Natural killer cell (primary cell): ENCODE results near the gene RASGRF2. TPM values are rescaled to one million over a fixed set of nuclear protein-coding genes. Genes with fewer than 3 reads are reported as not detected.

Experiments
- ATAC-seq, 3 donors: fragments of 150-1000 bp in 2 of 3; fragments of 200-7000 bp in 1 of 3; cut with Tn5 transposase; 1 replicate in 1 of 3; 2 replicates in 2 of 3; pipeline ENCODE4 v1.10.0; 2021; ENCODE audit warnings: mild to moderate bottlenecking in 2 of 3, moderate library complexity in 2 of 3
- DNase-seq, 2 donors: peaks; one replicate each; pipeline versions ENCODE4 v3.0.0 to v3.0.0-alpha.2; 2013 to 2021; ENCODE audit warnings: mixed read lengths in 1 of 2
- H3K27ac ChIP-seq: one replicate; pipeline ENCODE4 v1.5.1; 2013; ENCODE audit warnings: mild to moderate bottlenecking, low read length
- H3K27me3 ChIP-seq: one replicate; pipeline ENCODE4 v1.6.1; 2013; ENCODE audit warnings: low read length; ENCODE audit not compliant: control insufficient read depth, insufficient read depth
- H3K36me3 ChIP-seq: one replicate; pipeline ENCODE4 v1.6.1; 2013; ENCODE audit warnings: low read length; ENCODE audit not compliant: control insufficient read depth, insufficient read depth
- H3K4me1 ChIP-seq: one replicate; pipeline ENCODE4 v1.6.1; 2013; ENCODE audit warnings: low read length; ENCODE audit not compliant: control insufficient read depth, insufficient read depth
- H3K4me3 ChIP-seq: one replicate; pipeline ENCODE4 v1.5.1; 2013; ENCODE audit warnings: low read length
- H3K9me3 ChIP-seq: one replicate; pipeline ENCODE4 v1.6.1; 2013; ENCODE audit warnings: low read length; ENCODE audit not compliant: control insufficient read depth, insufficient read depth
- H3K27ac Mint-ChIP-seq, 2 donors: one replicate each; pipeline ENCODE4 v1.8.0; 2022; ENCODE audit warnings: mild to moderate bottlenecking in 2 of 2, mixed read lengths in 2 of 2, moderate library complexity in 1 of 2
- H3K27me3 Mint-ChIP-seq, 2 donors: one replicate each; pipeline ENCODE4 v1.8.0; 2022; ENCODE audit warnings: low read depth in 2 of 2, mixed read lengths in 2 of 2
- H3K36me3 Mint-ChIP-seq: one replicate; pipeline ENCODE4 v1.8.0; 2022; ENCODE audit warnings: mixed read lengths
- H3K4me1 Mint-ChIP-seq, 2 donors: one replicate each; pipeline ENCODE4 v1.8.0; 2022; ENCODE audit warnings: mixed read lengths in 2 of 2
- H3K4me3 Mint-ChIP-seq: one replicate; pipeline ENCODE4 v1.8.0; 2022; ENCODE audit warnings: mild to moderate bottlenecking, moderate library complexity, mixed read lengths
- H3K9me3 Mint-ChIP-seq, 2 donors: one replicate each; pipeline ENCODE4 v1.8.0; 2022; ENCODE audit warnings: mixed read lengths in 2 of 2
- CTCF ChIP-seq: fragments of 200-600 bp; IDR thresholded peaks from one replicate; pipeline ENCODE4 v1.8.0; 2022; ENCODE audit warnings: antibody characterized with exemption
- WGBS: methylation state at CpG from one replicate; pipeline ENCODE4 v1.1.7; 2013; ENCODE audit warnings: missing lambda C conversion rate; ENCODE audit not compliant: insufficient coverage; 5-methylcytosine and 5-hydroxymethylcytosine counted together
- intact Hi-C: fragments of 100-400 bp; cut with micrococcal nuclease; formaldehyde crosslinking; loops from one replicate; pipeline ENCODE4 v1.14.2; 2022
- total RNA-seq, 4 donors: library from RNA; stranded (reverse); fragments of 120-200 nt in 1 of 4; gene quantifications; one replicate each; pipeline versions ENCODE4 v1.2.3 to v1.2.4, GENCODE V29; 2013 to 2022

The RASGRF2 gene
- total RNA-seq, 3 donors from 2014 or later (not counting 1 experiment from before 2014, with no cell fraction given): 5.6 to 10.1 (median 6.1) TPM

DNA sequence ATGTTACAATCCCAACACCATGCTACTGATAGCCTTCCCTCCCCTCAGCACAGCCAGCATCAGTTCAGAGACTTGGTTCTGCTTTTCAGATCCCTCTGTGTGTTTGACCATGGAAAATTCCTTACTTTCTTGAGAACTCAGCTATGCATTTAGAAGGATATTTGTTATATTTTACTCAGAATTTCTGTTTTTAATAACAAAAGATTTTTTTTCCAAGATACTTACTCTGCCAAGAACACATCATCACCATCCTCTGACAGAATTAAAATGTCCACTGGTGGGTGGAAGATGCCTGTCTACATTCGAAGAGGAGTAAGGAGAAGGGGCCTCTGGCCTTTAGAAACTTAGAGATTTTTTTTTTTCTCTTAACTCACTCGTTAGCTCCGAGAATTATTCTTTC is 216.9 kb downstream of the RASGRF2 start:
- no peak overlapping the region for H3K27ac ChIP-seq
- ATAC-seq (no peak), DNase-seq (no peak)
- no peaks in the 10 kb centered on the region for H3K9me3 ChIP-seq
- no peak overlapping the region for H3K4me3 ChIP-seq
- H3K27me3 Mint-ChIP-seq: peaks cover 0 to 4% of the 10 kb centered on the region in 2 donors
- no peaks in the 10 kb centered on the region for H3K9me3 Mint-ChIP-seq
- no peaks in the 10 kb centered on the region for H3K4me1 ChIP-seq
- no peaks in the 10 kb centered on the region for H3K36me3 Mint-ChIP-seq
- WGBS: no CpG with 5 or more reads among the region's 3 CpGs
- no peaks in the 10 kb centered on the region for H3K27me3 ChIP-seq
- no peaks in the 10 kb centered on the region for H3K4me1 Mint-ChIP-seq
- no peak overlapping the region for H3K4me3 Mint-ChIP-seq
- H3K36me3 ChIP-seq: no peaks in the 10 kb centered on the region
- TF ChIP-seq CTCF: no peak
- intact Hi-C loops: no loop called here
- H3K27ac Mint-ChIP-seq: no peak overlapping the region

- no peaks in the 10 kb centered on the region for H3K27me3 Mint-ChIP-seq
- no peaks in the 10 kb centered on the region for H3K4me1 Mint-ChIP-seq
- Histone ChIP-seq H3K4me3 (no peak overlapping the region), H3K27me3 (no peaks in the 10 kb centered on the region), H3K27ac (no peak overlapping the region), H3K4me1 (no peaks in the 10 kb centered on the region), H3K9me3 (no peaks in the 10 kb centered on the region), H3K36me3 (peaks cover 2% of the 10 kb centered on the region)
- no peak overlapping the region for H3K27ac Mint-ChIP-seq
- TF ChIP-seq CTCF: no peak
- DNase-seq: no peak
- H3K36me3 Mint-ChIP-seq: no peaks in the 10 kb centered on the region
- intact Hi-C loops: no loop called here
- 92% methylated on average over 14 of the region's 14 CpGs for WGBS
- ATAC-seq: no peak
- H3K4me3 Mint-ChIP-seq: no peak overlapping the region
- no peaks in the 10 kb centered on the region for H3K9me3 Mint-ChIP-seq
Measured at GRCh38 chr5:81179959-81180358, 219.8 kb downstream of the RASGRF2 start.

DNA sequence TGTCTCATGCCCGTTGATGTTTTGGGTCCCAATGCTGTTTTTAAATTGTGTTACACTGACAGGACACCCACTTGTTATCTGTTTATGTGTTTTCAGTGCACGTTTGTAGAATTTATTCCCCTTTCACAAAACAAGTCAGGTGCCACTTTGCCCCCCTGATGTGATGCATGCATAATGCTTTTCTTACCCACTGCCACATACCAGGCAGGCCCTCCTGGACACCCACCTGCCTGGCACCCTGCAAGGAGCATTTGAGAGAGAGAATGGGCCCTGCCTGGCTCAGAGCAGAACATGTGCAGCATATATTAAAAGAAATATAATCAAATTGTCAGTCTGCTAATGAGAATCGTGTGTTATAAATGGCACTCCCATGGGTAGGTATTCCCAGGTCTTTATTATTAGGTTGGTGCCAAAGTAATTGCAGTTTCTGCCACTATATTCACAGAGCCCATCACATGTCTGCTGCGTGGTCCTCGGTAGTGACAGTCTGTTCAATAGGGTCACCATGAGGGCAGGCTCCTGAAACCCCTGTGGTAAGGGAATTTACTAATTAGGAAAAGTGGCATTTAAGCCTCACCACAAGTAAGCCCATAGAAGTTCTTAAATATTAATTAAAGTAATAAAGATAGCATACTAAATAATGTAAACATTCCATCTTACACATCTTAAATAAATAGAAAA is 220.8 kb downstream of the RASGRF2 start:
- H3K4me1 ChIP-seq: no peaks in the 10 kb centered on the region
- no peak overlapping the region for H3K4me3 ChIP-seq
- WGBS: 89% methylated on average over 3 of the region's 5 CpGs
- DNase-seq (no peak), ATAC-seq (no peak)
- Mint-ChIP-seq H3K27ac (no peak overlapping the region), H3K36me3 (no peaks in the 10 kb centered on the region), H3K4me1 (no peaks in the 10 kb centered on the region), H3K27me3 (no peaks in the 10 kb centered on the region), H3K9me3 (no peaks in the 10 kb centered on the region), H3K4me3 (no peak overlapping the region)
- H3K9me3 ChIP-seq: no peaks in the 10 kb centered on the region
- peaks cover 2% of the 10 kb centered on the region for H3K36me3 ChIP-seq
- H3K27ac ChIP-seq: no peak overlapping the region
- TF ChIP-seq CTCF: no peak
- no peaks in the 10 kb centered on the region for H3K27me3 ChIP-seq
- intact Hi-C loops: no loop called here
